ENCODE results near the gene PLS1.
"Not testable (repeated sequence)": the region's sequence is repeated elsewhere in the genome, so short reads cannot be mapped to it uniquely, and the experiment has no call there.

The PLS1 gene, protein sequence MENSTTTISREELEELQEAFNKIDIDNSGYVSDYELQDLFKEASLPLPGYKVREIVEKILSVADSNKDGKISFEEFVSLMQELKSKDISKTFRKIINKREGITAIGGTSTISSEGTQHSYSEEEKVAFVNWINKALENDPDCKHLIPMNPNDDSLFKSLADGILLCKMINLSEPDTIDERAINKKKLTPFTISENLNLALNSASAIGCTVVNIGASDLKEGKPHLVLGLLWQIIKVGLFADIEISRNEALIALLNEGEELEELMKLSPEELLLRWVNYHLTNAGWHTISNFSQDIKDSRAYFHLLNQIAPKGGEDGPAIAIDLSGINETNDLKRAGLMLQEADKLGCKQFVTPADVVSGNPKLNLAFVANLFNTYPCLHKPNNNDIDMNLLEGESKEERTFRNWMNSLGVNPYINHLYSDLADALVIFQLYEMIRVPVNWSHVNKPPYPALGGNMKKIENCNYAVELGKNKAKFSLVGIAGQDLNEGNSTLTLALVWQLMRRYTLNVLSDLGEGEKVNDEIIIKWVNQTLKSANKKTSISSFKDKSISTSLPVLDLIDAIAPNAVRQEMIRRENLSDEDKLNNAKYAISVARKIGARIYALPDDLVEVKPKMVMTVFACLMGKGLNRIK

DNA sequence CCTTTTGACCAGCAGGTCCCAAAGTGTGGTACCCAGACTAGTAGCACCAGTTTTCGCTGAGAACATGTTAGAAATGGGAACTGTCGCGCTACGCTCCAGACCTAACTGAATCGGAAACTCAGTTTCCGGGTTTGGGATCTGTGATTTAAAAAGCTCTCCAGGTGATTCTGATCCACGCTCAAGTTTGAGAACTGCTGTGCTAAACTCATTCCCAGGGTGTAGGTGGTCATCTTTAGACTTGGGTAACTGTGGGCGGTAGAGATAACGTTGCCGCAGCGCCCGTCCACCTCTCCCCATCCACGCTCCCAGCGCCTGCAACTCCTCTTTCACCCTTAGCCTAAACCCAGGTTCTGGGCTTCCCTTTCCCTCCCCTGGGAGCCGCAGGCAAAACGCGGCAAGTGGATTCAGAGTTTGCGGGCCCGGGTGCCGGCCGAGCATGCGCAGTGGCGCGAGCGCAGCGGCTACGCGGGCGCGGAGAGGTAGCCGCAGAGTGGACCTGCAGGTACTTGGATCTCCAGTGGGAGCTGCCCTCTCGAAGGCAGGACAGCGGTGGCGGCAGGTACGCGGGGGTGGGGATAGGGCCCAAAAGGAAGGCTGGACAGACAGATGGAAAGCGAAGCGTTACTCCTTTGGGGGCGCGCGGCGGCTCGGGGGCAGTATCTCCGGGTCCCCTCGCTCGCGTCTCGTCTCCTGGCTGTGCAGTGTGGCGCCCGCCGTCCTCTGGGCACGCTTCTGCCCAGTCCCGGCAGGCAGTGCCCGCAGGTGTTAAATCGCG, at the start of gene PLS1:
TSS of gene PLS1 (plus strand) at position 443 of the 775 bp plus-strand sequence. CDS start 67,845 bp downstream, outside the sequence.
- peak; percentile 95 for DNase-seq (ENCODE audit: low spot score)

DNA sequence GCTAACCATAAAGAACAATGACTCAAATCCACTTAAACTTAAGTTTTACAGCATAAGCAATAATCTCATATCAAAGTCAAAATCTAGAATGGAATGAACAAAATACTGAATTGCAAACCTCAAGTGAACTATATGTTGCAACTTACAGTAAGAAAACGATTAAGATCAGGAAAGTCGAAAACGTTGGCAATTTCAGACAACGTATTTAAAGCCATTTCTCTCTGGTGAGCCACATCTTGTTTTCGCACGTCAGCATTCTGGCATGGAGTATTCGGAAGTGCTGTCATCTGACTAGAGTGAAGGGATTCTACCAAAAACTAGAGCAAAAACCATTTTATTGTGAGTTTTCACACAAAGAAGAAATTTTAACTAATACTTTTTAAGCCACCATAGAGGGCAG, 46.2 kb upstream of the PLS1 start:
- DNase-seq (ENCODE audit: low spot score), result no peak

DNA sequence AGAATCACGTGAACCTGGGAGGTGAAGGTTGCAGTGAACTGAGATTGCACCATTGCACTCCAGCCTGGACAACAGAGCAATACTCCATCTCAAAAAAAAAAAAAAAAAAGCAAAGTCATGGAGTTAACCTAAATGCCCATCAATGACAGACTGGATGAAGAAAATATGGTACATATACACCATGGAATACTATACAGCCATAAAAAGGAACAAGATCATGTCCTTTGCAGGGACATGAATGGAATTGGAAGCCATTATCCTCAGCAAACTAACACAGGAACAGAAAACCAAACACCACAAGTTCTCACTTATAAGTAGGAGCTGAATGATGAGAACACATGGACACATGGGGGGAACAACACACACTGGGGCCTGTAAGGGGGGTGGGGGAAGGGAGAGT, 43.6 kb upstream of the PLS1 start:
- DNase-seq (ENCODE audit: low spot score), result not testable (repeated sequence)

DNA sequence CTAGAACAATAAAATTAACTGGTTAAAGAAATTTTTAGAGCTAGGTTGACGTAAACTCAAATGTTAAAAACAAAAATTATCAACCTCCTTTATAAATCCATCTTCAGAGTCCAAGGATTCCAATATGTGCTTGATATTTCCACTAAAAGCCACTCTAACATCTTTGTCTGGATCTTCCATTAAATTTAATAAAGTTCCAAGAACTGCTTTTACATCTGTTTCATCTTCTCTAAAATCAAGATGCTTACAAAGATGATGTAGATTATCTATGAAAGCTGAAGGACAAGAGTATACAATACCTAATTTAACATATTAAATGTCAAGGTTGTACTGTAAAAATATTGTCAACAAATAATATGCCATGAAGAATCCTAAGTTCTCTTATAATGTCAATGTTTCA, 42.5 kb upstream of the PLS1 start:
- DNase-seq (ENCODE audit: low spot score), result no peak

GRCh38 chr3:142560118-142560517, 36.1 kb upstream of the PLS1 start:
- no peak for DNase-seq (ENCODE audit: low spot score)

- DNase-seq (ENCODE audit: low spot score), result no peak
Measured at GRCh38 chr3:142563496-142563997, 32.6 kb upstream of the PLS1 start.

GRCh38 chr3:142566096-142566495, 30.1 kb upstream of the PLS1 start:
- no peak for DNase-seq (ENCODE audit: low spot score)

DNA sequence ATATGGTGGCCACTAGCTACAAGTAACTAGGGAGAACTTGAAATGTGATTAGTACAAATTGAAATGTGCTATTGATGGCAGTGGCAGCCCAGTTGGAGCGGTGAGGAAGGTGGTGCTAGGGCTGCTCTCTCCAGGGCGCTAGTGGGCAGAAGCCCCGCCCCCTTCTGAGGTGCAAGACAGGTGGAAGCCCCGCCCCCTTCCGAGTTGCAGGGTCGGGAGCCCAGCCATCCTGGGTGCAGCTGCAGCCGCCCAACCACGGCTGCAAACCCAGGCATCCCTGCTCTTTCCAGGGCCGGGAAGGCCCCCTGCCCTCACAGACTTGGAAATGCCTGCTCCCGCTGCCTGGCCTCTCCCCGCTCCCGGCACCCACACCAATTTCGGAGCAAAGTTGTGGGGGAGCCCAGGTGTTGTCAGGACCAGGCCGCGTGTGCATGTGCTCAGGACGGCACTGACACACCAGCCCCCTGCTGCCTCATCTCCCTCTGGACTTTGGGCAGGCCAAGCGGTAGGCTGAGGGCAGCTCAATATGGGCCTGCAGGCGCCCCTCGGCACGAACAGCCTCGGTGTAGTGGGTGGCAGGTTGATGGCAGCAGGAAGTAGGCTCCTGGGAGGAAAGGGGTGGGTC, 27.7 kb upstream of the PLS1 start:
- DNase-seq (ENCODE audit: low spot score), result no peak

DNA sequence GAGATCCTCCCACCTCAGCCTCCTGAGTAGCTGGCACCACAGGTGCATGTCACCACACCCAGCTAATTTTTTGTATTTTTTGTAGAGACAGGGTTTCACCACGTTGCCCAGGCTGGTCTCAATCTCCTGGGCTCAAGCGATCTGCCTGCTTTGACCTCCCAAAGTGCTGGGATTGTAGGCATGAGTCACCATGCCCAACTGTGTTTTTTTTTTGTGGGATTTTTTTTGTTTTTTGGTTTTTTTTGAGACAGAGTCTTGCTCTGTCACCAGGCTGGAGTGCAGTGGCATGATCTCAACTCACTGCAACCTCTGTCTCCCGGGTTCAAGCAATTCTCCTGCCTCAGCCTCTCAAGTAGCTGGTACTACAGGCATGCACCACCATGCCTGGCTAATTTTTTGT, 26.8 kb upstream of the PLS1 start:
- DNase-seq (ENCODE audit: low spot score), result not testable (repeated sequence)

DNA sequence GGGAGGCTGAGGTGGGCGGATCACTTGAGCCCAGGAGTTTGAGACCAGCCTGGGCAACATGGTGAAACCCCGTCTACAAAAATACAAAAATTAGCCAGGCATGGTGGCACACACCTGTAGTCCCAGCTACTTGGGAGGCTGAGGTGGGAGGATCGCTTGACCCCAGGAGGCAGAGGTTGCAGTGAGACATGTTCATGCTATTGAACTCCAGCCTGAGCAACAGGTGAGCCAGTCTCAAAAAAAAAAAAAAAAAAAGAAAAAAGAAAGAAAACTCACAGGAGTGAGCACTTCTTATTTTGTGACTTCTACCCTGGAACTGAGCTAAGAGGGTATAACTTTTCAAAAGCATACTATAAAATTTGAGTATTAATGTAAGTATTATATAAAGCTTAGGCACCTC, 22.0 kb upstream of the PLS1 start:
- DNase-seq (ENCODE audit: low spot score), result not testable (repeated sequence)

GRCh38 chr3:142574665-142575064, 21.5 kb upstream of the PLS1 start:
- no peak for DNase-seq (ENCODE audit: low spot score)

- no peak for DNase-seq (ENCODE audit: low spot score)
Measured at GRCh38 chr3:142576792-142577191, 19.4 kb upstream of the PLS1 start.

DNA sequence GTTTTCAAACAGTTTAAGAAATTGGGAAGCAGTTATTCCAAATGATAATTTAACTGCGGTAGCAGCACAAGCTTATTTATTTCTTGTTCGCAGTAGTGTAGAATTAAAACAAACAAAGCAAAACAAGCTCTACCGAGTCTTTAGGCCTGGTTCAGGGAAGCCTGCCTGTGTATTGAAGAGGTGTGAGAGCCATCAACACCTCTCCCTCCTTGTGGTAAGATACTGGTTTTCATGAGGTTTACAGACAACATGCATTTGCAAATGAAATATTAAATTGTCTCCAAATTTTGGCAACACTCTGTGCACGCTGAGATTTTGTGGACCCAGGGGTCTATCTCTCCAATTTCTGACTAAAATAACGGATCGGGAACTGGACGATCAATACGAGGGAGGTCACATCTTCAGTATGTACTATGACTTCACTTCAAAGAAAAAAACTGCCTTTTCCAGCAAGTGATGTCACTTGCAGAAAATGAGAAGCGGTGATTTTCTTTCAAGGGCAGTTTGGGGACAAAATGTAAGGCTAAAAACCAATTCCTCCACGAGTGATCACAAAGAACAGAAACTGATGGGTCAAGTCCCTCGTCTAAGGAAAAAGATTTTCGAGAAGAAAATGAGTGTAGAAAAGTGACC, 18.4 kb upstream of the PLS1 start:
- DNase-seq (ENCODE audit: low spot score), result no peak

GRCh38 chr3:142578329-142579223, 17.6 kb upstream of the PLS1 start, which contains the start of gene ATR:
ATR (minus strand) TSS chr3:142578733; CDS start chr3:142578704, 29 bp downstream.
- DNase-seq (ENCODE audit: low spot score), result peak; percentile 97

GRCh38 chr3:142580061-142580423, 16.2 kb upstream of the PLS1 start:
- no peak for DNase-seq (ENCODE audit: low spot score)

DNA sequence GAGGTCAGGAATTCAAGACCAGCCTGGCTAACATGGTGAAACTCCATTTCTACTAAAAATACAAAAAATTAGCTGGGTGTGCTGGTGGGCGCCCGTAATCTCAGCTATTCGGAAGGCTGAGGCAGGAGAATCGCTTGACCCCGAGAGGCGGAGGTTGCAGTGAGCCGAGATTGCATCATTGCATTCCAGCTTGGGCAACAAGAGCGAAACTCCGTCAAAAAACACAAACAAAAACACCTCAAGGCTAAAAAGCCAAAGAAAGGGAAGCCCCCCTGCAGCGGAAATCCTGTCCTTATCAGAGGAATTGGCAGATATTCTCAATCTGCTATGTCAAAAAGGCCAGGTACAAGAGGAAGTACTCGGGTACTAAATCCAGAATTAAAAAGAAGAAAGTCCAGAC, 15.1 kb upstream of the PLS1 start:
- not testable (repeated sequence) for DNase-seq (ENCODE audit: low spot score)

GRCh38 chr3:142586803-142587406, 9.3 kb upstream of the PLS1 start:
- peak; percentile 91 for DNase-seq (ENCODE audit: low spot score)

DNA sequence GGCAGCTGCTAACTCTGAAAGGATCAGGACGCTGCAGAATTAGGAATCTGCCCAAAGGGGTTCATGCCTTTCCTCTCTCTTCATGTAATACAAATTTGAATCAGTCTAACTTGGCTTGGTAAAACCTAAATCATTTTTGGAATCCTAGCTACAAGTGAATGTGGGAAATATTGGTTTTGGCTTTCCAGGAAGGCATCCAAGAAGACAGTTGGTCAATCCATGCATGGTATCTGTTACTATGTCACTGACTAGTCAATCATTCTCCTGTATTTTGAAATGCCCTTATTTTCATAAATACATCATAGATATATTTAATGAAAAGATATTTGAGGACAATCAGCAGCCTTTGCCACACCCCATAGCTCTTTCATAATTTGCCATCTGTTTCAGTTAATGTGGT, 7.5 kb upstream of the PLS1 start:
- DNase-seq (ENCODE audit: low spot score), result no peak

GRCh38 chr3:142592268-142592667, 3.9 kb upstream of the PLS1 start:
- not testable (repeated sequence) for DNase-seq (ENCODE audit: low spot score)

DNA sequence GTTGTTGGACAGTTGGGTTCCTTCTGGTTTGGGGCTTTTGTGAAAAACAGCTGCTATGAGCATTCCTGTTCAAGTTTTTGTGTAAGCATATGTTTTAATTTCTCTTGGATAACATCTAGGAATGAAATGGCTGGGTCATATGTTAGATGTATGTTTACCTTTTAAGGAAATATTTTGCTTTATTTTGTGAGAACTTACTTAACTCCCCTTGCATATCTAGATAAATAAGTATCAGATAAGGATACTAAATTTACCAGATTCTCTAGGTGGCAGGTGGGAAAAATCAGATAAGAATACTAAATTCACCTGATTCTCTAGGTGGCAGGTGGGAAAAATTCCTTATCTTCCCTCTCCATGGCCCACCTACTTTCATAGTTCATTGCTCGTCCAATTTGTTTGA, 1.1 kb upstream of the PLS1 start:
- DNase-seq (ENCODE audit: low spot score), result no peak

All from SW480 (cell line).